Caco-2 (cell line): Measurements from ENCODE around the gene AURKA. TPM values are rescaled to one million over a fixed set of nuclear protein-coding genes. Genes with fewer than 3 reads are reported as not detected.

ENCODE experiments used
- BruUV-seq: library from RNA; stranded (reverse); fragments of 400-500 nt; replicated peaks from 2 replicates; lab custom pipeline; 2021; lab: Mats Ljungman, UMichigan
- CTCF ChIA-PET: fragments of 300-600 bp; sonication (Branson Sonifier 250); formaldehyde crosslinking; loops from one replicate; lab custom pipeline; 2022; ENCODE audit warnings: antibody characterized with exemption; lab: Charles Lee
- POLR2A ChIA-PET: fragments of 300-600 bp; sonication (Branson Sonifier 250); formaldehyde crosslinking; loops from one replicate; lab custom pipeline; 2022; ENCODE audit warnings: antibody characterized with exemption; lab: Charles Lee
- DNase-seq, 2 experiments: peaks; one replicate each; pipeline versions ENCODE4 v3.0.0 to v3.0.0-alpha.2; 2020 to 2022
- H3K27me3 ChIP-seq: replicated peaks from 2 replicates; pipeline ENCODE4 v1.6.0; 2011; ENCODE audit warnings: low read length; ENCODE audit not compliant: control insufficient read depth, insufficient read depth
- H3K36me3 ChIP-seq: 2 replicates; pipeline ENCODE4 v1.5.1; 2011; ENCODE audit warnings: low read length; ENCODE audit not compliant: control insufficient read depth, insufficient read depth
- H3K4me1 ChIP-seq: fragments of 250-450 bp; sonication (Bioruptor Pico); 2 replicates; pipeline ENCODE4 v1.5.1; 2020; ENCODE audit warnings: mild to moderate bottlenecking
- H3K4me3 ChIP-seq: 2 replicates; pipeline ENCODE4 v1.5.1; 2011; ENCODE audit warnings: low read depth, mild to moderate bottlenecking, control low read depth, low read length
- H3K9me3 ChIP-seq: fragments of 250-450 bp; sonication (Bioruptor Pico); 2 replicates; pipeline ENCODE4 v1.5.1; 2020; ENCODE audit warnings: mild to moderate bottlenecking, moderate library complexity
- H3K27ac Mint-ChIP-seq: one replicate; pipeline ENCODE4 v1.8.0; 2022; ENCODE audit warnings: mixed read lengths; ENCODE audit not compliant: unreplicated experiment
- H3K27me3 Mint-ChIP-seq: one replicate; pipeline ENCODE4 v1.8.0; 2022; ENCODE audit warnings: mixed read lengths; ENCODE audit not compliant: insufficient read depth, unreplicated experiment
- H3K36me3 Mint-ChIP-seq: one replicate; pipeline ENCODE4 v1.8.0; 2022; ENCODE audit warnings: mild to moderate bottlenecking, mixed read lengths; ENCODE audit not compliant: insufficient read depth, unreplicated experiment
- H3K4me1 Mint-ChIP-seq: one replicate; pipeline ENCODE4 v1.8.0; 2022; ENCODE audit warnings: low read depth, mixed read lengths; ENCODE audit not compliant: unreplicated experiment
- H3K4me3 Mint-ChIP-seq: one replicate; pipeline ENCODE4 v1.8.0; 2022; ENCODE audit warnings: mild to moderate bottlenecking, moderate library complexity, mixed read lengths; ENCODE audit not compliant: unreplicated experiment
- H3K9me3 Mint-ChIP-seq: one replicate; pipeline ENCODE4 v1.8.0; 2022; ENCODE audit warnings: mixed read lengths; ENCODE audit not compliant: unreplicated experiment
- CTCF ChIP-seq, 2 experiments: fragments of 200-600 bp in 1 of 2; IDR thresholded peaks; 1 replicate in 1 of 2; 2 replicates in 1 of 2; pipeline versions ENCODE4 v1.5.1 to v1.8.0; 2011 to 2022; ENCODE audit warnings: antibody characterized with exemption in 1 of 2, control low read depth in 1 of 2, inconsistent platforms in 1 of 2, low read depth in 1 of 2, low read length in 1 of 2, mild to moderate bottlenecking in 1 of 2, moderate library complexity in 1 of 2; ENCODE audit not compliant: insufficient read depth in 1 of 2, severe bottlenecking in 1 of 2, unreplicated experiment in 1 of 2
- intact Hi-C: fragments of 100-400 bp; cut with micrococcal nuclease; formaldehyde crosslinking; loops from one replicate; pipeline ENCODE4 v1.10.0; 2022; ENCODE audit not compliant: unreplicated experiment
- total RNA-seq: library from RNA; stranded (reverse); gene quantifications from 2 replicates; pipeline ENCODE4 v1.2.3, GENCODE V29; 2022

The AURKA gene
- total RNA-seq, 1 experiment from 2014 or later = 233 TPM

- intact Hi-C loops = no loop called here
- no TSS peak for BruUV-seq
- no peaks in the 10 kb centered on the region for H3K36me3 ChIP-seq
- no peaks in the 10 kb centered on the region for H3K36me3 Mint-ChIP-seq
- peaks cover 3% of the 10 kb centered on the region for H3K27me3 Mint-ChIP-seq
- peaks cover 15% of the 10 kb centered on the region for H3K4me1 ChIP-seq
- no peaks in the 10 kb centered on the region for H3K27me3 ChIP-seq
- CTCF ChIA-PET = no interaction called here
- no peak for TF ChIP-seq CTCF (IDR thresholded peaks at IDR 0.05; ENCODE audit: insufficient read depth in 1 of 2, low read depth in 1 of 2, low read length in 1 of 2, severe bottlenecking in 1 of 2, unreplicated experiment in 1 of 2)
- H3K4me3 ChIP-seq = no peak overlapping the region
- no peaks in the 10 kb centered on the region for H3K9me3 ChIP-seq
- no peaks in the 10 kb centered on the region for H3K9me3 Mint-ChIP-seq
- POLR2A ChIA-PET = no interaction called here
- DNase-seq = no peak
- H3K4me1 Mint-ChIP-seq = peaks cover 13% of the 10 kb centered on the region
- H3K4me3 Mint-ChIP-seq = no peak overlapping the region
- H3K27ac Mint-ChIP-seq = no peak overlapping the region
These were observed 39.5 kb downstream of the AURKA start for GRCh38 chr20:56352345-56353055.

- Mint-ChIP-seq H3K4me3 (no peak overlapping the region), H3K36me3 (no peaks in the 10 kb centered on the region), H3K9me3 (no peaks in the 10 kb centered on the region), H3K27ac (no peak overlapping the region), H3K4me1 (peaks cover 15% of the 10 kb centered on the region), H3K27me3 (peaks cover 3% of the 10 kb centered on the region)
- no TSS peak for BruUV-seq
- peaks cover 16% of the 10 kb centered on the region for H3K4me1 ChIP-seq
- TF ChIP-seq CTCF (IDR thresholded peaks at IDR 0.05; ENCODE audit: insufficient read depth in 1 of 2, low read depth in 1 of 2, low read length in 1 of 2, severe bottlenecking in 1 of 2, unreplicated experiment in 1 of 2) = no peak
- DNase-seq = no peak
- ChIA-PET CTCF (no interaction called here), POLR2A (no interaction called here)
- intact Hi-C loops = no loop called here
- H3K27me3 ChIP-seq = no peaks in the 10 kb centered on the region
- H3K36me3 ChIP-seq = no peaks in the 10 kb centered on the region
- no peaks in the 10 kb centered on the region for H3K9me3 ChIP-seq
- no peak overlapping the region for H3K4me3 ChIP-seq
These were observed 41.2 kb downstream of the AURKA start for GRCh38 chr20:56350842-56351241.

GRCh38 chr20:56348746-56349145, 43.3 kb downstream of the AURKA start:
- peak overlapping the region; percentile 6 for H3K27ac Mint-ChIP-seq
- no TSS peak for BruUV-seq
- no peaks in the 10 kb centered on the region for H3K27me3 Mint-ChIP-seq
- ChIA-PET CTCF (no interaction called here), POLR2A (interaction anchor here (0.6 to 1.9 kb wide), 3 partner anchors 10 to 44 kb away, joined by 3 to 10 read pairs (median 8); partner anchors contain the start of genes AURKA, CSTF1 and FAM210B)
- intact Hi-C loops = loop anchor here (1.0 kb wide), 2 partner anchors 10 to 44 kb away; partner anchors contain the start of genes AURKA, CSTF1 and FAM210B
- H3K36me3 Mint-ChIP-seq = no peaks in the 10 kb centered on the region
- no peaks in the 10 kb centered on the region for H3K27me3 ChIP-seq
- H3K9me3 ChIP-seq = no peaks in the 10 kb centered on the region
- H3K4me3 Mint-ChIP-seq = peak overlapping the region; percentile 40
- no peak for TF ChIP-seq CTCF (IDR thresholded peaks at IDR 0.05; ENCODE audit: insufficient read depth in 1 of 2, low read depth in 1 of 2, low read length in 1 of 2, severe bottlenecking in 1 of 2, unreplicated experiment in 1 of 2)
- H3K9me3 Mint-ChIP-seq = no peaks in the 10 kb centered on the region
- H3K4me3 ChIP-seq = no peak overlapping the region
- peaks cover 15% of the 10 kb centered on the region for H3K4me1 Mint-ChIP-seq
- H3K36me3 ChIP-seq = no peaks in the 10 kb centered on the region
- H3K4me1 ChIP-seq = peaks cover 16% of the 10 kb centered on the region
- no peak for DNase-seq
